MM.1S (cell line): ENCODE results near the gene MORN5.

ENCODE experiments used
- DNase-seq: peaks from one replicate; pipeline ENCODE4 v3.0.0-alpha.2; 2015
- H2AFZ ChIP-seq: fragments of 300-600 bp; sonication (generic); 2 replicates; pipeline ENCODE4 v1.6.0; 2016; ENCODE audit warnings: antibody characterized with exemption, low read length
- H3F3A ChIP-seq: fragments of 300-600 bp; sonication (generic); 2 replicates; pipeline ENCODE4 v1.6.1; 2016; ENCODE audit warnings: mild to moderate bottlenecking, antibody characterized with exemption, low read length, moderate library complexity, mixed read lengths; ENCODE audit not compliant: insufficient read depth
- H3K27ac ChIP-seq: fragments of 300-600 bp; sonication (generic); 2 replicates; pipeline ENCODE4 v1.5.1; 2016; ENCODE audit warnings: mild to moderate bottlenecking, low read length
- H3K27me3 ChIP-seq: fragments of 300-600 bp; sonication (generic); replicated peaks from 2 replicates; pipeline ENCODE4 v1.6.0; 2016; ENCODE audit warnings: low read length; ENCODE audit not compliant: insufficient read depth
- H3K36me3 ChIP-seq: fragments of 300-600 bp; sonication (generic); replicated peaks from 2 replicates; pipeline ENCODE4 v1.6.1; 2016; ENCODE audit warnings: mild to moderate bottlenecking, low read length, mixed read lengths; ENCODE audit not compliant: insufficient read depth
- H3K4me1 ChIP-seq: fragments of 300-600 bp; sonication (generic); 2 replicates; pipeline ENCODE4 v1.6.1; 2016; ENCODE audit warnings: low read length, mixed read lengths
- H3K4me2 ChIP-seq: fragments of 300-600 bp; sonication (generic); 2 replicates; pipeline ENCODE4 v1.6.0; 2016; ENCODE audit warnings: low read depth, low read length
- H3K4me3 ChIP-seq: fragments of 300-600 bp; sonication (generic); 2 replicates; pipeline ENCODE4 v1.5.1; 2016; ENCODE audit warnings: low read length, mixed read lengths
- H3K79me2 ChIP-seq: fragments of 300-600 bp; sonication (generic); 2 replicates; pipeline ENCODE4 v1.6.1; 2016; ENCODE audit warnings: mixed run types, low read length, mixed read lengths
- H3K9ac ChIP-seq: fragments of 300-600 bp; sonication (generic); 2 replicates; pipeline ENCODE4 v1.6.1; 2016; ENCODE audit warnings: low read length, mixed read lengths
- H3K9me2 ChIP-seq: fragments of 300-600 bp; sonication (generic); replicated peaks from 2 replicates; pipeline ENCODE4 v1.6.1; 2016; ENCODE audit warnings: mild to moderate bottlenecking, low read length, mixed read lengths; ENCODE audit not compliant: insufficient read depth
- H3K9me3 ChIP-seq: fragments of 300-600 bp; sonication (generic); replicated peaks from 2 replicates; pipeline ENCODE4 v1.6.1; 2016; ENCODE audit warnings: mild to moderate bottlenecking, low read length, mixed read lengths; ENCODE audit not compliant: insufficient read depth
- H4K20me1 ChIP-seq: fragments of 300-600 bp; sonication (generic); 2 replicates; pipeline ENCODE4 v1.6.1; 2016; ENCODE audit warnings: mild to moderate bottlenecking, low read length, moderate library complexity, mixed read lengths; ENCODE audit not compliant: insufficient read depth
- EZH2 ChIP-seq: fragments of 300-600 bp; sonication (generic); optimal IDR thresholded peaks from 2 replicates; pipeline ENCODE3; 2017; ENCODE audit warnings: low read depth, mild to moderate bottlenecking, antibody characterized with exemption, low read length, mixed read lengths
- EZH2phosphoT487 ChIP-seq: fragments of 300-600 bp; sonication (generic); IDR thresholded peaks from 2 replicates; pipeline ENCODE4 v1.6.1; 2018; ENCODE audit warnings: antibody characterized with exemption, low read length
- TF ChIP-seq, protein P1 (sequence below): fragments of 300-600 bp; sonication (generic); IDR thresholded peaks from 2 replicates; pipeline ENCODE4 v1.5.1; 2016; ENCODE audit warnings: antibody characterized with exemption, low read length, mixed read lengths

The MORN5 gene

DNA sequence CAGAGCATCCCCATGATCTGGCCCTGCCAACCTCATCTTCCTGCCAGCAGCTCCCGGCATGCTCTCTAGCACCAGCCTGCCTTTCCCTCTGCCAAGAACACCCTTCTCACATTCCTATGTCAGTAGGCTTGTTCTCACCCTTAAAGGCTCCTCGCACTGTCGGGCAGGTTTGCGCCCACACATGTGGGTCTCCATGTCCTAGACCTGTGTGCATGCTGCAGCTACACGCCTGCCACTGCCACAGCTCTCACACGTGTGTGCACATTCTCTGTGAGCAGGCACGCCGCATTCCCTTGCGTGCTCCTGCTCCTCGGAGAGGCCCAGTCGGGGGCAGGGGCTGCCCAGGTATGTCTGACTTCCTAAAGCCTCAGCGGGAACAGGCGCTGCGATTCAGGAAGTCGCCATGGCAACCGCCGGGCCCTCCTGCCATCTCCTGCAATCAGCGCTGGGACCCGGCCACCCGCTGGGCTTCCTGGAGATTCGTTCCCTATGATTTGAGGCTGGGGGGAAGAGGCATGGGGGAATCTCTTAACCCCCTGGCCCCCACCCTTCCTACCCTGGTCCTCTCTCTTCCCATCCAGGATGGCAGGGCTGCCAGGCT lies 28.2 kb upstream of the MORN5 start:
- H3K4me3 ChIP-seq: no peak overlapping the region
- no peak for DNase-seq

DNA sequence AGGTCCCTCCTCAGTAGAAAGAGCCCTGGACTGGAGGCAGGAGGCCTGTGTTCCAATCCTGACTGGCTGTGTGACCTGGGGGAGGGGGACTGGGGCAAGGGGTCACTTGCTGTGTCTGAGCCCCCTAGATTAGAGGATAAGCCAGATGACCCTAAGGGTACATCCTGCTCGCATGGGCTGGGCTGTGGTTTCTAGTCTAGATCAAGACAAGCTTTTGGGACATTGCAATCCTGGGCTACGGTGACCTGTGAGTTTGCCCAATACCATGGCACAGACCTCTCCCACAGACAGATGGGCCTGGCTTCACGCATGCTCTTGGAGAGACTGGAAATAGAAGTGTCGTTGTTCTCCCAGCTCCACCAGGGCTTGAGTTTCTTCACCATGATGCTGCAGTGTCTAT lies 27.2 kb upstream of the MORN5 start:
- no peak overlapping the region for H2AFZ ChIP-seq
- TF ChIP-seq, protein P1, sequence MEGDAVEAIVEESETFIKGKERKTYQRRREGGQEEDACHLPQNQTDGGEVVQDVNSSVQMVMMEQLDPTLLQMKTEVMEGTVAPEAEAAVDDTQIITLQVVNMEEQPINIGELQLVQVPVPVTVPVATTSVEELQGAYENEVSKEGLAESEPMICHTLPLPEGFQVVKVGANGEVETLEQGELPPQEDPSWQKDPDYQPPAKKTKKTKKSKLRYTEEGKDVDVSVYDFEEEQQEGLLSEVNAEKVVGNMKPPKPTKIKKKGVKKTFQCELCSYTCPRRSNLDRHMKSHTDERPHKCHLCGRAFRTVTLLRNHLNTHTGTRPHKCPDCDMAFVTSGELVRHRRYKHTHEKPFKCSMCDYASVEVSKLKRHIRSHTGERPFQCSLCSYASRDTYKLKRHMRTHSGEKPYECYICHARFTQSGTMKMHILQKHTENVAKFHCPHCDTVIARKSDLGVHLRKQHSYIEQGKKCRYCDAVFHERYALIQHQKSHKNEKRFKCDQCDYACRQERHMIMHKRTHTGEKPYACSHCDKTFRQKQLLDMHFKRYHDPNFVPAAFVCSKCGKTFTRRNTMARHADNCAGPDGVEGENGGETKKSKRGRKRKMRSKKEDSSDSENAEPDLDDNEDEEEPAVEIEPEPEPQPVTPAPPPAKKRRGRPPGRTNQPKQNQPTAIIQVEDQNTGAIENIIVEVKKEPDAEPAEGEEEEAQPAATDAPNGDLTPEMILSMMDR: no peak
- TF ChIP-seq EZH2 (no peak), EZH2phosphoT487 (no peak)
- H3K9ac ChIP-seq: no peak overlapping the region
- no peaks in the 10 kb centered on the region for H3K27me3 ChIP-seq
- no peaks in the 10 kb centered on the region for H3K9me2 ChIP-seq
- H3K4me1 ChIP-seq: no peaks in the 10 kb centered on the region
- H3K36me3 ChIP-seq: no peaks in the 10 kb centered on the region
- DNase-seq: no peak
- H3K4me2 ChIP-seq: no peak overlapping the region
- no peaks in the 10 kb centered on the region for H3F3A ChIP-seq
- H4K20me1 ChIP-seq: no peaks in the 10 kb centered on the region
- no peaks in the 10 kb centered on the region for H3K9me3 ChIP-seq
- H3K79me2 ChIP-seq: no peaks in the 10 kb centered on the region
- H3K4me3 ChIP-seq: no peak overlapping the region
- H3K27ac ChIP-seq: no peak overlapping the region

More for the DNA sequence above, 28.2 kb upstream of the MORN5 start:
- H3K27ac ChIP-seq: no peak overlapping the region
- no peak for TF ChIP-seq EZH2phosphoT487
- TF ChIP-seq, protein P1: no peak
- no peak for TF ChIP-seq EZH2
- no peaks in the 10 kb centered on the region for H3K36me3 ChIP-seq
- H3K9me2 ChIP-seq: no peaks in the 10 kb centered on the region
- no peak overlapping the region for H3K9ac ChIP-seq
- no peak overlapping the region for H2AFZ ChIP-seq
- H3K4me2 ChIP-seq: no peak overlapping the region
- no peaks in the 10 kb centered on the region for H3K79me2 ChIP-seq
- H4K20me1 ChIP-seq: no peaks in the 10 kb centered on the region
- no peaks in the 10 kb centered on the region for H3K9me3 ChIP-seq
- H3K4me1 ChIP-seq: no peaks in the 10 kb centered on the region
- no peaks in the 10 kb centered on the region for H3F3A ChIP-seq
- peaks cover 8% of the 10 kb centered on the region for H3K27me3 ChIP-seq

DNA sequence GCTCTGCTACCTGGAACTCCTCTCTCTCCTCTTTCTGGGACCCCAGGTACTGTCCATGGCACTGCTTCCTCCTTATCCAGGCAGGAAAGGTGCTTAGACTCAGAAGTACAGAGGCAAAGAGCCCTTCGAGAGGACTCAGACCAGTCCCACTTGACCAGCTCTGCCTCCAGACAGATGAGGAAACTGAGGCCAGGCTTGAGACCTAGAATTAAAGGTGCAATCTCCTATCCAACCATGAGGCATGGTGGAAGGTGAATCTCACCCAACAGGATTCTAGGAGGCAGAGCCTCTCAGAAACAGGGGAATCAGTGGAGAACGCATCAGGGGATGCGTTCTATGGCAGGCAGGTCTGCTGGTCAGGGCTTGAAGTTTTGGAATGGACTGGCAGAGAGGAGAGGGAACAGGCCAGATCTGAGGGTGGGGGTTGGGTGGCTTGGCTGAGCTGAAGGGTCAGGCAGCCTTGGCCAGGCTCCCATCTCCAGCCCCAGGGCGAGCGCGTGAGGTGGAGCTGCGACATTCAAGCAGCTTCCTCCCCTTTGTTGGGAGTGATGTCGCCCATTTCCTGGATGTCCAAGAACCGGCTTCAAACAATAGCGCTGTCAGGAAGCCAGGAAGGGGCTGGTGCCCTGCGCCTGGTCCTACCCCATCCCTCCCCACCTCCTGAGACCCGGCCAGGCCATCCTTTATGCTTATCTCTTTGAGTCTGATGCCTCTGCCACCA lies 26.3 kb upstream of the MORN5 start:
- Histone ChIP-seq H3K27ac (no peak overlapping the region), H3K9me2 (no peaks in the 10 kb centered on the region), H2AFZ (no peak overlapping the region), H3K4me2 (no peak overlapping the region), H3K9me3 (no peaks in the 10 kb centered on the region), H3K4me1 (no peaks in the 10 kb centered on the region), H3K36me3 (no peaks in the 10 kb centered on the region), H3F3A (no peaks in the 10 kb centered on the region), H3K4me3 (no peak overlapping the region), H3K9ac (no peak overlapping the region), H3K79me2 (no peaks in the 10 kb centered on the region), H3K27me3 (no peaks in the 10 kb centered on the region), H4K20me1 (no peaks in the 10 kb centered on the region)
- no peak for DNase-seq
- TF ChIP-seq EZH2 (no peak), EZH2phosphoT487 (no peak)
- TF ChIP-seq, protein P1: no peak
